NCI-H1048 (cell line): ENCODE results near the gene STARD13.
"Not testable (repeated sequence)": the region's sequence is repeated elsewhere in the genome, so short reads cannot be mapped to it uniquely, and the experiment has no call there.

Experiments used
- DNase-seq: peaks from one replicate; lab custom pipeline; 2025; lab: John Stamatoyannopoulos, UW

Gene STARD13

DNA sequence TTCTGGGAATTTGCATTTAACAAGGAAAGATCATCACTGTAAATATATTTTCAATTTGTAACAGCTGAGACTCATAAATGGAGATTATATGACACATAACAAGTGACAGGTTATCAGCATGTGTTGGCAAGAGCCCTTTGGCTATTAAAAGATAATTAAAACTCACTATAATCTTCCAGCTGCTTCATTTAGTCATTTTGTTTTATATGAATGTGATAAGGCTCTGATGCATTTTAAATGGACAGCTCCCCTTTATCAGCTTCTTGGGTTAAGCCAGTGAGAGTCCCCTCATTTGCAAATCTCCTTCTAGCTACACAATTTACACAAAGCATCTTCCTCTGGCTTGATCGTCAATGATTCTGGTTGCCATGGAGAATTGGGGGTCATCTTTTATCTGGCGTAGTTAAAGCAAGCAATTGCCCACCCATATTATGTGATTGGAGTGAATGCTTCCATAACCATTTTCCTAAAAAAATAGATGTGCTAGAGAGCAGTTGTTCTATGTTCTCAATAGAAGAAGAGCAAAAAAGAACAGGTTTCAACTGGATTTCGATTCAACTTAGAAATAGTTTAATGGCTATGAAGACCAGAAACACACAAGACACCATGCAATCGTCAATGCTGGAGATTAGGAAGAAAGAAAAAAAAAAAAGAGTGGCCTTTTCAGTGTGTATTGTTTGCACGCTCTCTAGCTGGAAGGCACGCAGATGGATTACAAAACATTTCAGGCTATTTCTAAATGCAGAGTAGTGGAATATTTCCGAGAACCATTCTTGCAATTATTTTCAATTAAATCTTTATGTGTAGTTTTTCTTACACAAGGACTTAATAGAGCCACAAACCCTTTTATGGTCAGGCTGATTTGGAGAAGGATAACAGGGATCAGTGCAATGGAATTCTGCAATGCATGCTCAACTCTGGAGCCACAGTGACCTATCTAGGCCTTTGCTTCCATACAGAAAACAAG lies 27.4 kb downstream of the STARD13 start:
- DNase-seq, result no peak

DNA sequence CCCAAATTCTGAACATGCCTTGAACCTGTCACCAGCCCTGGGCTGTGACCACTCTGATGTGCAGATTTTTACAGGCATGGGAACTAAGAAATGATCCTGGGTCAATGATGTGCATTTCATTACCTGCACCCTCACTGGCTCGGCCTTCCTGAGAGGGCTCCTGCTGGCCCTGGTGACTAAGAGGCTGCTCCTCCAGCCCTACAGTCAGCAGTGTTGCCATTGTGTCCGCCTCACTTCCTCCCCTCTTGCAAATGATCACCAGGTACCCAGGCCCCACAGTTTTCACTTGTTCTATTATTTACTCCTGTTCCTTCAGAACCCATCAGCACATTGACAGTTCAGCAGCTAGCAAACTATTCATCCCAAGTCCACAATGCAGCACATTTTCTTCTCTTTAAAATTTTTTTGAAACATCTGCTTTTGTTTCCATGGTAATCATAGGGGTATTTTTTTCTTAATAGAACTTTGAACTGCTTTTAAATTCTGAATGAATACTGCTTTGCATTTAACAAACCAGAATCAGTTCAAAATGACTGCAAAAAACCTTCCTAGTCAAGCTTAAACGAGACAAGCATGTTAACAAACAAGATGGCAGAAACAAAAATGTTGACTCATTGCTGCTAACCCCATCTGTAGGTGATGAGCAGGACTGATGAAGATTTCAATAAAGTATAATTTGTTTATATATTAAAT lies 29.3 kb downstream of the STARD13 start:
- no peak for DNase-seq

DNA sequence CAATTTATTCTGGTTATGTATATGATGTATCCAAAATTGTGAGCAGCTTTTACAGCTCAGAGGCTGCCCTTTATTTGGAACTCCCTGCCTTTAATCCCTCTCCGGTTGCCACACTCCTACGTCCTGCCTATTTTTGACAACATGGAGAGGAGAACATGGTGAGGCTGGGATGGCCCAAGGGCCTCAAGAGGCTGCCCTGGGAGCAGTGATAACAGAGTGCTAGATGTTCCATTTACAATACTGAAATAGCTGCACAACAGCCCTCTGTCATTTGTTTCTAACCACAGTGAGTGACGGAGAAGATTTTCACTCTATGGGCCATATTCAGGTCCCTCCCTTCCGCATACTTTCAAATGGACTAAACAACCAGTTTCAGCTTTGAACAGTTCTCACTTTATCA lies 33.4 kb downstream of the STARD13 start:
- no peak for DNase-seq

DNA sequence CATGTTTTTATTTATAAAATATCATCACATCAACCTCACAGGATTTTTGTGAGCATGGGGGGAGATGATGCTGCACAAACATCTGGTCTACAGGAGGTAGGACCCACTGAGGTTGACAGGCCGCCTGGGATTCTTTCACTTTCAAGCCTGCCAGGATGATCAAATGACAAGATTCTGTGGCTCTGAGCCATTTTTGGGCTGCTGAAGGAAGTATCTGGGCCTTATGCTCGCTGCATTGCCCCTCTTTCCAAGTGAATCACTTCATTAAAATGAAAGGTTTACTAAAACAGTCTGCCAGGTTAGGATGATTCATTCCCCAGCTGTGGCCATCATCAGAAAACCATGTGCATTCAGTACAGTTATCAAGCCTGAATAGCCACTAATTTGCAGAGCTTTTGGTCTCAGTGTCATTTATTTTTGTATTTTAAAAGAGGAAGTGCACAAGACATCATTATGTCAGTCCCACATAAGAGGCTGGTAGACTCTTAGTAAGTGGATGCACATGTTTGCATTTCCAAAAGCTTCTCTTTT lies 34.4 kb downstream of the STARD13 start:
- DNase-seq, result no peak

DNA sequence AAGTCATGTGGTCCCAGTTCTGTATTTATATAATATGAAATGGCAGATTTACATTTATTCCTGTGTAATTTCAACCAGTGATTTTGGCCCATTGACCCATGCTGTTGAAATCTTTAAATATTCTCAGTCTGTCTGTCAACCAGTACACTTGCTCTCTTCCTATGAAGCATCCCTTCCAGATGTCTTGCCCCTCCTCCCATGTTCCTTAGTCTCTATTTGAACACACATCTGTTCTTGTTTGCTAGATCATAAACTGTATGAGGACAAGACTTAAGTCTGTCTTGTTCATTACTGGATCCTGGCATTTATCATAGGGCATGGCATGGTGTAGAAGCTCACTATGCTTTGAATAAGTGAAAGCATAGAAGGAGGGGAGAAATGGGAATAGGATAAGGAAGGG lies 34.9 kb downstream of the STARD13 start:
- no peak for DNase-seq

DNA sequence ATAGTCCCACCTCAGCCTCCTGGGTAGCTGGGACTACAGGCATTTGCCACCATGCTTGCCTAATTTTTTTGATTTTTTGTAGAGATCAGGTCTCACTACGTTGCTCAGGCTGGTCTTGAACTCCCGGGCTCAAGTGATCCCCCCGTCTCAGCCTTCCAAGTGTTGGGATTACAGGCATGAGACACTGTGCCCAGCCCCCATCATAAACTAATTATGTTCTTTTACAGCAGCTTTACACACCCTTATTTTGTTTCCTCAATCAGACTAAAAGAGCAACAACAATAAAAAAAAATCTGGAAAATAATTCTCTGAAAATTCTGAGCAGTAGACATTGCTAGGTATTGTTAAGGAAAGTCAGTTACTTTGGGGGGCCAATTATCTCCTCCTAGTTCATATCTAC lies 35.7 kb downstream of the STARD13 start:
- no peak for DNase-seq

DNA sequence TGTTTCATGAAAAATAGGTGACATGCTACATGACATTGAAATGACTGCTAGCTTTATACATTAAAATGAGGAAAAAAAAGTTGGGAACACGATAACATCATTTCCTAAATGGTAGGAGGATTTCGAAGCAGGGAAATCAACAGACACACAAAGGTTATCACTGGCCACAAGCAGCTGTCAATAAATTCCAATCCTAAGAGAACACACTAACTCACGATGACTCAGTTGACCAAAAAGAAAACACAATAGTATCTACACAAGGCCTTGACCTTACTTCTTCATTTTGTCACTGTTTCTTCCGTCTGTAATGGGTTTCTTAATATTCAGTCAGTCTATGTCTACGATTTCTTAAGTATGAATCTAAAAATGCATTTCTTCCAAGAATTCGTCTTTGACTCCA lies 36.5 kb downstream of the STARD13 start:
- no peak for DNase-seq

DNA sequence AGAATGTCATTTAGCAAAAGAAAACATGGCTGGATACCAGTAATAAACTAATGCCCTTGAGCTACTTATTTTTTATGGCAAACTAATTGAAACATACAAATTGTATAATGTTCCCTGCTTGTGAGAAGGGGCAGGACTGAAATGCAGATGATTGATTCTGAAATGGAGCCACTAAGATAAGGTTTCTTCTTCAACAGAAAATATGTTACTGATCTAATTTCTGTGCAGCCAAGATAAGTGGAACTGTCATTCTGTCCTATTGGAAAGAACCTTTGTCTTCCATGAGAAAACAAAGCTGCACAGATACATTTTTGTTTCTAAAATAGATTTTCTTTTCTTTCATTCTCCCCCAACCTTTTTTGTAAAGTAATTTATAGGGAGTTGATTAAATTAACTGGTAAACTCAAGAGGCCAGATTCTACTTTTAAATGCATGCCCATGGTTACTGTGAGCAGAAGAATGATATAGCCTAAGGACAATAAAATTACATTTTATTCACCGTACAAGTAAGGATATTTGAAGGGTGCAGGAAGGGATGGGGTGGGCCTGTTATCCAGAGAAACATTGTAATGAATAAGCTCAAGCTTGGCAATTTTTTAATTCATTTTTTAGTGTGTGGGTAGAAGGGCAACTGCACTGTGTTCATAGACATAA lies 39.9 kb downstream of the STARD13 start:
- no peak for DNase-seq

DNA sequence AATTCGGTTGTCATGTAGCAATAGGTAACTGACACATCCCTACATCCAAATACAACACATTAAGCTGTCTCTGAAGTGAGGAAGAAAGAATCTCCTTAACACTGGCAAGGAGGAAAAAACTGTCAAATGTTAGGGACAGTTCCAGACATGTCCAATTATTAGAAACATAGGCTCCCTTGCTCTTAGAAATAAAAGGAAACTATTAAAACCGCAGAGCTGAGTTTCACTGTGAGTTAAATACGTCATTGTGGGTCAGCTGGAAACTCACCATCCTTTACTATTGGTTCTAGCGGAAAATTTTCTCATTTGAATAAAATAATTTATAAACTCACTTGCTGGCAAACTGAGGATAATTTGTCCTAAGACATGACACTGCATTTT lies 40.7 kb downstream of the STARD13 start:
- no peak for DNase-seq

DNA sequence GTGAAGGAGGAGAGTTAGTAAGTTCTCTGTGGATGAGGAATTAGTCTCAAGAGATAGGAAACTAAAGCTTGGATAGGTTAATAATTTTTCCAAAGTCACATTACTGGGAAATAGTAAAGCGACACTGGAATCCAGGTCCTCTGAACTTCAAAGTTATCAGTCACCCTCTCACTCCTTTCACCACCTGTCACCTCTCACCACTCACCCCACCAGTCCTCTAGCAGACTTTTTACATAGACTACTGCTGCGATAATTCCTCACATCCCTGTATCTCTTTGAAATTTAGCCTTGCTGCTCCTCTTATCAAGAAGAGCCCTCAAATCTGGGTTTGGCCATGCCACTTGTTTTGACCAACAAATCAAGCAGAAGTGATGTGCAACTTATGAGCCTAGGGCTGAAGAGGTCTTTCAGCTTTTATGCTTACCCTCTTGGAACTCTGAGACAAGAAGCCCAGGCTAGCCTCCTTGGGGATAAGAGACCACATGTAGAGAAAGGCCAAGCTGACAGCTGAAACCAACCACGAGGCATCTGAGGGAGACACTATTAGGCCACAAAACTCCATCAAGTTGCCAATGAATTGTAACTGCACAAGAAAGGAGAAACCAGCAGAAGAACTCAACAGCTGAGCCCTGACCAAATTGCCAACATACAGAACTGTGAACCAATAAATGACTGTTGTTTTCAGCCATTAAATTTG lies 41.2 kb downstream of the STARD13 start:
- no peak for DNase-seq

DNA sequence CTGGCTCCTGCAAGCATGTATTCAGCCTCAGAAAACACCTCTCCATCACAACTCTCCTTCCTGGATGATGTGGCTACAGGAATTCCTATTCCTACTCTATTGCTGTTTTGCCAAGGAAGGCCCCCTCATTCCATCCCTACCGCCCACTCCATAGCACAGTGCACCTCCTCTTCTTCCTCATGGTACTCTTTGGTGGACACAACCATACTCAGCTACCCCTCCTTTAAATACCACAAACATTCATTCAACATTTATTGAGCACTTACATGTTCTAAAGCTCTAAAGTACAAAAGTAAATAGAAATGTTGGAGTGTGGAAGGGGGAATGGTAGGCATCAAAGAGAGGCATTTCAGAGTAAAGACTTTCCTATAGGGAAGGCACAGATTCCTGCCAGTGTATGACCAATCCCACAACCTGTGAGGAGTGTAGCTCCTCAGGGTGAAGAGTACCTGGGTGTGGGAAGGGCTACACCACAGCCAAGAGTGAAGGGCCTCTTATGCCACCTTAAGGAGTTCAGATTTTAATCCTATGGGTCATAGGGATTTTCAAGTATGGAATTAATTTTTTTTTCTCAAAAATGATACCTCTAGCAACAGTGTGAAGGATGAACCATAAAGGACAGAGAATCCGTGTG lies 42.5 kb downstream of the STARD13 start:
- DNase-seq, result no peak

DNA sequence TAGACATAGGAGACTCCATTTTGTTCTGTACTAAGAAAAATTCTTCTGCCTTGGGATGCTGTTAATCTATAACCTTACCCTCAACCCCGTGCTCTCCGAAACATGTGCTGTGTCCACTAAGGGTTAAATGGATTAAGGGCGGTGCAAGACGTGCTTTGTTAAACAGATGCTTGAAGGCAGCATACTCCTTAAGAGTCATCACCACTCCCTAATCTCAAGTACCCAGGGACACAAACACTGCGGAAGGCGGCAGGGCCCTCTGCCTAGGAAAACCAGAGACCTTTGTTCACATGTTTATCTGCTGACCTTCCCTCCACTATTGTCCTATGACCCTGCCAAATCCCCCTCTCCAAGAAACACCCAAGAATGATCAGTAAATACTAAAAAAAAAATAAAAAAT lies 43.2 kb downstream of the STARD13 start:
- not testable (repeated sequence) for DNase-seq

DNA sequence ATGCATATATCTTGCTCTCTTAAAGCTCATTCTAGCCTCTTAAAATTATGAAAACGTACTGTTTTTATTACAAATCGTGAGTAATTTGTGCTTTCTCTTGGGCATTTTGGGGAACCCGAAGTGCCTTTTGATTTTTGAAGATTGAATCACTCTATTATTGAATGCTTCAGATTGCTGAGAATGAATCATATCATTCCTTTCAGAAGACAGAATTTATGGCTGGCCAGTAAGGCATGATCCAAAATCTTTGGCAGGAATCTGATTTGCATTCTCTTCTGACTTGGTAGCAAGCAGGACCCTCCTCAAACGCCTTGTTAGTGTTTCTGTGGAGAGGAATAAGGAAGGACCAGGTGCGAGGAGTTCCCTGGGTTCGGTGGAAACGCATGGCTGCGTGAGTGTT lies 49.5 kb downstream of the STARD13 start:
- no peak for DNase-seq

DNA sequence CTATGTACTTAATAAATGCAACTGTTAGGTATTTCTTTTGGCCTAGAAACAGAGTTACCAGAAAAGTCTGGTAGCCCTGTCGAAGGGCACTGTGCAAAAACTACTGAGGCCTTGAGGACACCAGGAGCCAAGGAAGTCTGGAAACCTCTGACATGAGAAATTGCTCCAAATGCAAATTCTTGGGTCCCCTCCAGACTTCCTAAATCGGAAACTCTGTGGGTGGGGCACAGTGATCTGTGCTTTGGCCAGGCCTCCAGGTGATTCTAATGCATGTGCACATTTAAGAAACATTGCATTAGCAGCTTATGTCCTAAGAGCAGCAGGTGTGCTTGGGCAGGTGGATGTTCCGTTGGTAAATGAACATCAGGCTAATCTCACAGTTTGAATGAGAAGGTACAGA lies 50.0 kb downstream of the STARD13 start:
- no peak for DNase-seq

DNA sequence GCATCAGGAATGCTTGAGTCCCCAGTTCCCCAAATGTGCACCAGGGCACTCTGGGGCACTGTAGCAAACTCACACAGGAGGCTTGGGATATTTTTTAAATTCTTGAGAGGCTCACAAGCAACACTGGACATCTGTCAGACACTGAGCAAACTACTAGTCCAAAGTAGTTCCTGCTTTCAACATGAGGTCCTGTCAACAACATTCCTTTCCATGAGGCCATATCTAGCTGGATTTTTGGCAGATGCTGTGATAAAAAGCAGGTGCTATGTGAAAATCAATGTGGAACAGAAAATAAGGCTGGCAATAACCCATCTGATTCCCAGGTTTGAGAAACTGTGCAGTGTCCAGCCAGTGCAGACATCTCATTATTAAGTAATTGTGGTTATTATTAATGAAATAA lies 50.5 kb downstream of the STARD13 start:
- DNase-seq, result no peak

DNA sequence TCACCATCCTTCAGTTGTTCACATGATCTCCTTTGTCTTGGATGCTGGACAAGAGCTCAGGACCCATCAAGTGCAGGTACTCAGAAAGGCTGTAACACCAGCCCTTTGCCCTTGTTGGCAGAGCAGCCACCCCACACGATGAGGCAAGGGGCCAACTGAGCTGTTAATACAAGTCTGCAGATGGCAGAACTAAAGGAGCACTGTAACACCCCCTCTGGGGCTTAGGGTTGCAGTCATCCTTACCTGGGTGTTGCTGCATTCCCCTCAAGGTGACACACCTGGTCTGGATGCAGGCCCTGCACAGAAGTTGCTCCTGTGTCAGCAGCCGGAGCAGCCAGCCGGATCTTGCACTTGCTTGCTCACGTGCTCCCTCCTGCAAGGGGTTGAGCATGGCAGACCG lies 52.0 kb downstream of the STARD13 start:
- DNase-seq, result no peak

DNA sequence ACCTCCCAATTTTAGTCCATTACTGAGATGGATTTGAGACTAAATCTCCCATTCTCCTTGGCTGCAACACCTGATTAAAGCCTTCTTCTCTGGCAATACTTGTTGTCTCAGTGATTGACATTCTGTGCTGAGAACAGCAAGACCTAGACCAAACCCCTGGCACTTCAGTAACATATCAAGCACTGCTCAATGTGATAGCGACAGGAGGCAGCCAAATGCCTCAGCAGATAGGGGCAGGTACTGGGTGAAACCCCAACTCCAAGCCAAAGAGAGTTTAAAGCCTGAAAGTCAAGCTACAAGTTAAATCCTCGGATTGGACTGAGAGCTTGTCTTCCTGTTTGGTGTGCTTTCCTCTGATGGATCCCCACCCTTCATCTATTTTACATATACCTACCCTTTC lies 52.7 kb downstream of the STARD13 start:
- DNase-seq, result no peak

DNA sequence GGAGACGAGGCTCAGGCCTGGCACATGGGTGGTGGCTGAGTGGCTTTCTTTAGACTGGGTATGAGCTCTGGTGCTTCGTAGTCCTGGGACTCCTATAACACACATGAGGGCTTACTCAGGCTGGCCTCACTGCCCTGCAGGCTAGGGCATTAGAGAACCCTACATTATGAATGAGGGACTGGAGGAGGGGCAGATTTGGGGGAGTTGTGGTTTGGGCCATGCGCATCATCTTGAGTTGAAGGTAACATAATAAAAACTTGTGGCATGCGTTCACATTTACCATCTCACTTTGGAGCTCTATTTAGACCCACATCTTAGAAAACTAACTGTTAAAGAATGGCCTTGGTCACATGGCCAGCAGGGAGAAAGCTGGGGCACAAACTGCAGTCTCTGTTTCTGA lies 54.2 kb downstream of the STARD13 start:
- DNase-seq, result no peak

DNA sequence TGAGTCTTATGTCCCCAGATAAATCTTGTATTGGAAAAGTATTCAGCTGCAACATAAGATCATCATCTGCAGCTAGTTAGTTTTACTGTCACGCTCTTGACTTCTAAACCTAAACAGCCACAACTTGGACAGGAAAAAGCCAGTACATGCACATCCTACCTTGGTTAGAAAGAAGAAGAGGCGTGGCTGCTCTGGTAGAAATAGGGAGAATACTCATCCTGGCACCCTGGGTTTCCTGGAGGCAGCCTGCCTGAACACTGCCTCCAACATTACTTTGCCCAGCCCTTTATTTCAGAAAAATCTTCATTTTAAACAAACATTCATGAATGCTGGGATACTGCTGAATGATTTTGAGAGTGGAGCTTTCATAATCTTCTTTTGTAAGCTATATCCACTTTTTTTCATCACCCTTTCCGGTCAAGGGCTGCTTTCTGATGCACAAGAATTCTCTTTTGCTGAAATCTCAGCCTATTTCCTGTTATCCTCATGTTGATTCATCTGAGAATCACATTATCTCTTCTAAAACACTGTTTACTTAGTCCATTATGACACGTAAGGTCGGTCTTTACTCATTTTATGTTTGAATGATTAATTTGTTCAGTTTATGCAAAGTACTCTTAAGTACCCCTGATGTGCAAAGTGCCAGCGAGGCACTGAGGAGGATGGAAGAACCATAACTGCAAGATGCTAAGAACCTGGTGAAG lies 55.2 kb downstream of the STARD13 start:
- DNase-seq, result no peak

DNA sequence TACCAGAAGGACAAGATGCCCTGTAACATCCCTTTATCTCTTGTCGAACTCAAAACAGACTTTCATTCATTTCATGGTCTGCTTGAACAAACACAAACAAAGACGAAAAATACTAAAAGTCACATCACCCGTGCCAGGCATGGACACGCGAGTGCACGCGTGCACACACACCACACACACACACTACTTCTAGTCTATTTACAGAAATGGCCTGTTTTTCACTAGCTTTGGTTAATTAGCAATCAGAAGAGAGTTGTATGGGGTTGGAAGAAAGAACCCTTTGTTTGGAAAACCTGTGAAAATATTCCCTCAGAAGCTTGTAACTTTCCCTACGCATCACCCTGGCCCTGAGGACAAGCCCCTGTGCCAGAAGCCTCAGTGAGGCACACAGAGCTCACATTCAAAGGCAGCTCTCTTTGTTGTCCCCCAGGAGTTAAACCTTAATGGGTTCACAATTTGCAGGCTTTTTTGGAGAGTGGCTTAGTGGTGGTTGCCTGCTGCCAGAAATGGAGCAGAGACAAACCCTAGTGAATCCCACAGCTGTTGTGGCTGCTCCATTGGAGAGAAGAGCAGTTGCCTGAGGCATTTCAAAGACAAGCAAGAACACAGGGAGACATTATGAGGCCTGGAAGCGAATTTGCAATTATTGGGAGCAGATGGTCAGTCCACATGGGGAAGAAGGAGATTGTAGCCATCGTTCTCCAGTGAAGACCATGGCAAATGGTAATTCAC lies 55.9 kb downstream of the STARD13 start:
- DNase-seq, result no peak
